GM04503 (cell line): ENCODE measurements around the gene CDC42BPB.
"Not testable (repeated sequence)": the region's sequence is repeated elsewhere in the genome, so short reads cannot be mapped to it uniquely, and the experiment has no call there.

ENCODE experiments used
- DNase-seq: peaks from one replicate; pipeline ENCODE4 v3.0.0-alpha.2; 2012; ENCODE audit warnings: low read depth

The CDC42BPB gene

DNA sequence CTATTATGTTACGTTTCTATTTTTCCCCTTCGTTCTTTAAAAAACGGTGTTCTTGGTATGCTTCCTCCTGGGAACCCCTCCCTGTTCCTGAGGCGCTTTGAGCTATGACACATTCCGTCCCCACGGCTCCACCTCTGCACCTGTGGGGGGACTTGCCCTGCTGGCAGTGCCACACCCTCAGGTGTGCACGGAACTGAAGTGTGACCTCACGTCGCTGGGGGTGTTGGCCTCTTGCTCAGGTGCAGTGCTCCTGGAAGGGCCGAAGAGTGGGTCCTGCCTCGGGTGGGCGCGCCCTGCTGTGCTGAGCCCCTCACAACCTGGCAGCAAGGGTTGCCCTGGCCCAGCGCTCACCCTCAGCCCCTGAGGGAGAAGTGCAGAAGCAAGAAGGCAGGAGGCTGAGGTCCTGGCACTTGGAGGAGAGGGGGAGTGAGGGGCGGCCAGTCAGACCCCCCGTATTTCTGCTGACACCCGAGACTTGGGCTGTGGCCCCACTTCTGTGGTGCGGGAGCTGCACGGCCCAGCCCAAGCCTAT, 129.9 kb downstream of the CDC42BPB start:
- DNase-seq = no peak

GRCh38 chr14:102926840-102927239, 130.5 kb downstream of the CDC42BPB start:
- not testable (repeated sequence) for DNase-seq

DNA sequence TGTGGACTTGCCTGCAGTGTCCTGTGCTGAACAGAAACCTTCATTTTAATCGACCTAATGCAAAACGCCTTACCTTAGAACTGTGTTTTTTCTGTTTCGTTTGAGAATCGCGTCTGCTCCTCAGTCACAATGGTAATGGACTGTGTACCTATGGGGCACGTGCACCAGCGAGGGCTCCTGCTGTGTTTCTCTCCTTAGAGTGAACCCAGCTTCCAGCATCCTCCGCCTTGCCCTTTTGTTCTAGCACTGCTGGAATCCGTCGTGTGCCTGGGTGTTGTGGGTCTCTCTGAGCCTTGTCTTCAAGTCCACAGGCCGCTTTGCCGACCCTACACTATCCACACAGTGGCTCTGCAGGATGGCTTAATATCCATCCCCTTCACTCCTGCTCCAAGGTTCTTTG, 131.2 kb downstream of the CDC42BPB start:
- no peak for DNase-seq

GRCh38 chr14:102925646-102926045, 131.7 kb downstream of the CDC42BPB start:
- no peak for DNase-seq

DNA sequence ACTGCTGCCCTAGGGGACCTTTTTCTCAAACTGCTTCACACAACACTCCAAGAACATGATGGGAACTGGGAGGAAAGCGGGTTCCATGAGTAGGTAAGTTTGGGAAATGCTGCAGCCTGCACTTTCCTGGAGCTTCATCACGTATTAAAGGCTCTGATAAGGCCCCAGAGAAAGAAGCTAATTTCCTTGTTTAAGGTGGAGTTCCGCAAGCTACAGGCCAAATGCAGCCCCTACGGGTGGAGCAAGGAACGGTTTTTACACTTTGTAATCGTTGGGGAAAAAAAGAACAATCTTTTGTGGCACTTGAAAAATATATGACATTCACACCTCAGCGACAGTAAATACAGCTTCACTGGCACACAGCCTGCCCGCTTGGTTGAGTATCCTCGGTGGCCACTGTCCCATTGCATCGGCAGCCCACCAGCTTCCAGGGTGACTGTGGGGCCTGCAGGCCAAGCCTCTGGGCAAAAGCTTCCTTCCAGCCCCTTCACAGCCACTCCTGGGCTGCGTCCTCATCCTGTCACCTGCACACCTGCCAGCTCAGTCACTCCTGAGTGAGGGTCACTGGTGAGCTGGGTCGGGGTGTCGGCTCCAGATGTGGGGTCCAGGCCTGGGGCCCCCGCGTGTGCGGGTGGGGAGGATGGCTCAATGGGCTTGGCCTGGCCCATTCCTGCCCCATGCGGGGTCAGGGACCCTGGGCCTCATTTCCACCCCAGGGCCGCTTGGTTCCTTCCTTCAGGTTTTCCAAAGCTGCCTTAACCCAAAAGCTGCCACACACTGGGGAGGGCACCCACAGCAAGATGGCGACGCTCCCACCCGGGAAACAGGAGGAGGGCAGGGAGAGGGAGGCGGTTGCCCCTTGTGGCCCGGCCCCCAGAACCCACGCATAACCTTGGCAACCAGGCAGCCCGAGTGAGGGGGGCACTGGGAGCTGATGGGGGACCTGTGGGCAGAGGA, 132.4 kb downstream of the CDC42BPB start:
- no peak for DNase-seq

GRCh38 chr14:102923925-102924486, 133.3 kb downstream of the CDC42BPB start:
- DNase-seq = no peak

DNA sequence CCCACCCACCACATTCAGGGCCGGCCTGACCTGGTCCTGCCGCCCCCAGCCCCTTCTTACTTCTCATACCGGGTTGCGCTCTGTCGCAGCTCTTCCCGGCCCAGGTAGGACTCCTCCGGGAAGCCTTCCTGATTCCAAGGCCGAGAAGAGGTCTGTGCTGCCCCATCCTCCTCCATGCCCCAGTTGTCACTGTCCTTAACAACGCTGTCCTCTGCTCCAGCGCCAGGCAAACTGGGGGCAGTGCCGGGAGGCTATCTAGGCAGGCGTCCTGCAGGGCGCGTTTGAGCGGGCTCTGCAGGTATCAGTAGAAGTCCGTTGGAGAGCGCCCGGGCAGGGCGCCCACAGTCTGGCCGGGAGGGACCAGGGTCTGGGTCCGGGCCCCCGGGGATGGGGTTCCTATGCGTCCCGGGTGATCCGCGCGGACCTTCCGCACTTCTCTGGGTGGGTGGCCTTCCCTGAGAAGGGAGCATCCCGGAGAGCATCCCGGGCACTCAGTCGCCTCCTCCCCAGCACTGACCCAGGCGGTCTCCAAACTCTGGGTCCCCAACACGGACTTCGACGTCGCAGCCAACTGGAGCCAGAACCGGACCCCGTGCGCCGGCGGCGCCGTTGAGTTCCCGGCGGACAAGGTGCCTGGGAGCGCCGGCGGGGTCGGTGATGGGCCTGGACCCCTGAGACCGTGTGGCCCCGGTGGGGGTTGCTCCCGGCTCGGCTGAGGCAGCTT, 134.0 kb downstream of the CDC42BPB start:
- no peak for DNase-seq

GRCh38 chr14:102922490-102923200, 134.7 kb downstream of the CDC42BPB start, which contains the start of gene AMN:
Gene AMN (plus strand): TSS chr14:102922663. CDS start chr14:102922689, 26 bp downstream.
- DNase-seq = no peak

GRCh38 chr14:102920998-102921304, 136.4 kb downstream of the CDC42BPB start:
- DNase-seq = no peak

DNA sequence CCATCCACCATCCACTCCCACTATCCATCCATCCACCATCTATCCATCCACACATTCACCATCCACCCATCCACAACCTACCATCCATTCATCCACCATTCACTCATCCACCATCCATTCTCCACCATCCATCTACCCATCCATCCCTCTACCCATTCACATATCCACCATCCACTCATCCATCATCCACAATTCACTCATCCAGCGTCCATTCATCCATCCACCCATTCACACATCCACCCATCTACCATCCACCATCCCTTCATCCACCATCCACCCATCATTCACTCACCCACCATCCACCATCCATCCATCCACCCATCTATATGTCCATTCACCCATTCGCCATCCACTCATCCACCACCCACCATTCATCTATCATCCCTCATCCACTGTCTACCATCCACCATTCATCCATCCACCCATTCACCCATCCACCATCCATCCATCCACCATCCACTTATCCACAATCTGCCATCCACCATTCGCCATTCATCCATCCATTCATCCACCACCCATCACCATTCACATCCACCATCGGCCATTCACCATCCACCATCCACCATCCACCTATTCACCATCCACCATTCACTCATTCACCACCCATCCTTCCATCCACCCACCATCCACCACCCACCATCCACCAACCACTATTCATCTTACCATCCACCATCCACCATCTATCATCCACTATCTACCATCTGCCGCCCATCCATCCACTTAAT, 136.9 kb downstream of the CDC42BPB start:
- no peak for DNase-seq

- DNase-seq = no peak
These were observed 138.9 kb downstream of the CDC42BPB start for GRCh38 chr14:102918438-102918837.

DNA sequence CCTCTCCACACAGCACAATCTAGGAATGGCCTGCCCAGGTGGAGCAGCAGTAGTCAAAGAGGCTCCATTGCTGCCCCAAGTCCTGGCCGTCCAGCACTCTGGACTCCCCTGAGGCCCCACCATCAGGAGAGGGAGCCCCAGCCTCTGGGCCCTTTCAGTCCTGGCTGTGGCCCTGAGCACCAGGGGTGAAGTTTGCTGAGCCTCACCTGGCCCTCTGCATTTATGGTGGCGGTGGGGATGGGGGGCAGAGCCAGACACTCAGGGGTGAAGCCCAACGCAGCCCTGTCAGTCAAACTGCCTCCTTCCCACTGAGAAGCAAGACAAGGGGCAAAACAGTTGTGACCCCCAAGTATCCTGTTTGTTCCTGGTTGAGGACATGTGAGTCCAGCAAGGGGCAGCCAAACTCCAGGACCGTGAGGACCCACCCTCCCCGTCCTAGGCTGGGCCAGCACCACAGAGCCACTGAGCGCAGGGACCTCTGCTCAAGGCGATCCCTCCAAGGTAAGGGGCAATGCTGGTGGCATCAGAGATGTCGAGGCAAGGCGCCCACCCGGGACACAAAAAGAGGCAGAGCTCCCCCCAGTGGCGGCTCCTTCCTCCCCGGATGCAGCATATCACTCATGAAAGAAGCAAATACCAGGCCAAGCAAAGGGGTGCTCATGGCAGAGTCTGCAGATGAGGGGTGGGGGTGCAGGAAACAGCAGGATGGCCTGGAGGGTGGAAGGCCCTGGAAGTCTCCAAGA, 139.7 kb downstream of the CDC42BPB start:
- DNase-seq = no peak

GRCh38 chr14:102917056-102917385, 140.3 kb downstream of the CDC42BPB start:
- no peak for DNase-seq

DNA sequence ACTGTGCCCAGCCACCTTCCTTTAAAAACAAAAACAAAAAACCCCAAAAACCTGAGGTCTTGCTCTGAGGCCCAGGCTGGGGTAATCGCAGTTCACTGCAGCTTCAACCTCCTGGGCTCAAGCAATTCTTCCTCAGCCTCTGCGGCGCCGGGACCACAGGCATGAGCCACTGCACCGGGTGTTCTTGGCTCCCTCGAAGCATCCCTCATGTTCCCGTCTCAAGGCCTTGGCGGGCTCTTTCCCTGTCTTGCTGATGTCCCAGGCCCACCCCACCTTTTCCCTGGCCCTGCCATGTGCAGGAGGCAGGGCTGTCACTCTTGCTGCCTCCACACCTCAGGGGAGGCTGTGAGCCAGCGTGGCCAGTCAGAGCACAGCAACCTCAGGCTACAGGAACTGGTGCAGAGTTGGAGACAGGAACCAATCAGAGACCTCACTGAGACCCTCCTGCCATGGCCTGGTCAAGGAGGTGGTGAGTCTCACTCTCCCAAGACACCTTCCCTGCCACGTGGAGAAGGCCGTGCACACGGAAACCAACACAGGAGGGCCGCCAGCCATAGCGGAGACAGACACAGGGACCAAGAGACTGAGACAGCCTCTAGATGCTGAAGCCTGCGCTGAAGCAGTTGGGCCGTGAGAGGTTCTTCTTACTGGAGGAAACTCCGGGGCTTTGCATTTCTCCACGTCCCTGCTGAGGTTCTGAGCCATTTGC, 140.8 kb downstream of the CDC42BPB start:
- DNase-seq = no peak

DNA sequence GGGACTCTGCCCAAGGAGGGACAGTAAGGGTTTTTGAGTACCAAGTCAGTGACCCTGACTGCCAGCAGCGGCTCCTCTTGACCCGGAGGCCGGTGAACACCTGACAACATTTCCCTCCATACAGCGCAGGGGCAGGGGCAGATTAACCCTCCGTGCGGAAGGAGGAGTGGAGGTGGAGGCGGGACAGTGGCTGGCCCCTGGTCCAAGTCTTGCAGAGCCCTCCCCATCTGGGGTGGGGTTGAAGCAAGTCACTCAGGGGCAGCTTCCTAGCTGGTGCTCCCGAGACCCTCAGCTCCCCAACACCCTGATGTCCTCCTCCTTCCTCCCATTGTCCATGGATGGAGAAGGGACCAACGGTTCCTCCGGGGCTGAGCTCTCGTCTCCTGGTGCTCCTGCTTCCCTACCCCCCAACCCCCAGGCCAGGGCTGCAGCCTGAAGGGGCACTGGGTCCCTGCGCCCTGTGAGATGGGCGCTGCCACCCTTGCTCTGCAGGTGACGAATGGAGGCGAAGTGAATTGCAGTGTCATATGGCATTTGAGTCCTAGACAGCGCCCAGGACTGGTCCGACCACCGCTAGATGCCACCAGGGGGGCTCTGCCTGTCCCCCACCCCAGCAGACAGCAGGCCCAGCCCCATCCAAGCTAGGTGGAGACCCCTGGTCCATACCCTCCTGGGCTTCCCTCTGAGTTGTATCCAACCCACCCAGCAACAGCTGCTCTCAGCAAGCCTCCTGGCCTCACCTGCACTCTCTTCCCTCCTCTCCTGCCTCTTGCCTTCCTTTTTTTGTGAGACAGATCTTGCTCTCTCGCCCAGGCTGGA, 141.8 kb downstream of the CDC42BPB start:
- DNase-seq = no peak

DNA sequence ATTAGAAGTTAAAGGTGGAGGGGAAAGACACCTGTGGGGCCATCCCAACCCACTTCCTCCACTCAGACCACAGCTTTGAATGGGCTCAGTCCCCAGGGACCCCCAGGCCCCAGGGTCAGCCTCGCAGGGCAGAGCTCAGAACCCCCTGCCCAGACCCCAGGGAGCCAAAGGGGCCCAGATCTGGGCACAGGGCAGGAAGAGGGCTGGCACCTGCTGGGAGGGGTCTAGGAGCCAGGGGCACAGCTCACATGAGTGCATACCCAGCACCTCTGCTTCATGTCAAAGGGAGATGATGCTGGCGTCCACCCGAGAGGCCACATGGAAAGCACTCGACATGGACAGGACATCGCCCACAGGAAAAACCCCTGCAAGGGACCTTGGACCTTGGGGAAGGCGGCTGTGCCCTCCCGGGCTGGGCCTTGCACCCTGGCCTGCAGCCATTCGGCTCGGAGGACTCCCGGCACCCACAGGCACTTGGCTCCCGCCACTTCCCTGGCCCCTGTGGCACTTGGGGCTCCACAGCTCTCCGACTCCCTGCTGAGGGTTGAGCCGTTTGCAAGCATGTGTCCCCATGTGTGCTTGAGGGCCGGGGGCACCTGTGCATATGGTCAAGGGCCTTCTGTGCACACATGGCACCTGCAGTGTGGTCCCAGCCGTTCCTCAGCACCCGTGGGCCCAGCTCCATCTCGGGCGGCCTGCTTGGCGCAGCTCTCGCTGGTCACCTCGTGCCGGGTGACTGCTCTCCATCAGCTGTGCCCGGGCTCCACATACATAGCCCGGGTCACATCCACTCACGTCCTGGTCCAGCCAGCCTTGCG, 142.7 kb downstream of the CDC42BPB start:
- DNase-seq = no peak

GRCh38 chr14:102913341-102914211, 143.8 kb downstream of the CDC42BPB start:
- DNase-seq = no peak
